HG03520 (cell line): ENCODE results near the gene CCDC85A.
"Not testable (repeated sequence)": the region's sequence is repeated elsewhere in the genome, so short reads cannot be mapped to it uniquely, and the experiment has no call there.

Source experiments
- ATAC-seq: cut with Tn5 transposase; IDR thresholded peaks from one replicate; pipeline ENCODE4 v1.9.1; 2021; ENCODE audit warnings: mild to moderate bottlenecking, moderate library complexity; ENCODE audit not compliant: unreplicated experiment

Gene CCDC85A

GRCh38 chr2:56183643-56184499, at the start of gene CCDC85A:
CCDC85A (plus strand) TSS chr2:56183990; CDS start chr2:56184625, 635 bp downstream.
- ATAC-seq: peak; percentile 91

DNA sequence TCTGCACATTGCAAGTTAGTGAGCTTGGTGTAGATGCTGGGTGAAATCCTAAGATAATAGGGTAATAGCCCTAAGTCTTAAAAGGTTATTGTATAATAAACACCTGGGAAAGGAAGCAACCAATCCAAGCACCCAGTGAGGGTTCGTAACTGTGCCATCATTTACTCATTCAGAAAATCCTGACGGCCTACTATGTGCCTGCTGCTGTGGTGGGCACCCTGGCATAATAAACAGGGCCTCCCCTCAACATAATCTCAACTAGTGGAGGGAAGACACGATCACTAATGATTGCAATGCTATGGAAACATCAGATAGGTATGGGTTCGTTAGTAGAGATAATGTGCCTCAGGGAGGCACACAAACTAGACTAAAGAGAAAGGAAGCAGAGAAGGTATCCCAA, 48.9 kb upstream of the CCDC85A start:
- no peak for ATAC-seq

DNA sequence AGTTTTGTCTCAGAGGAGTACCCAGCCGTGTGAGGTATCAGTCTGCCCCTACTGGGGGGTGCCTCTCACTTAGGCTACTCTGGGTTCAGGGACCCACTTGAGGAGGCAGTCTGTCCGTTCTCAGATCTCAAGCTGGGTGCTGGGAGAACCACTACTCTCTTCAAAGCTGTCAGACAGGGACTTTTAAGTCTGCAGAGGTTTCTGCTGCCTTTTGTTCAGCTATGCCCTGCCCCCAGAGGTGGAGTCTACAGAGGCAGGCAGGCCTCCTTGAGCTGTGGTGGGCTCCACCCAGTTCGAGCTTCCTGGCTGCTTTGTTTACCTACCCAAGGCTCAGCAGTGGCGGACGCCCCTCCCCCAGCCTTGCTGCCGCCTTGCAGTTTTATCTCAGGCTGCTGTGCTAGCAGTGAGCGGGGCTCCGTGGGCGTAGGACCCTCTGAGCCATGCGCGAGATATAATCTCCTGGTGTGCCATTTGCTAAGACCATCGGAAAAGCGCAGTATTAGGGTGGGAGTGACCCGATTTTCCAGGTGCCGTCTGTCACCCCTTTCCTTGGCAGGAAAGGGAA, 41.2 kb upstream of the CCDC85A start:
- not testable (repeated sequence) for ATAC-seq

- ATAC-seq: no peak
Measured at GRCh38 chr2:56147907-56148306, 35.9 kb upstream of the CCDC85A start.

DNA sequence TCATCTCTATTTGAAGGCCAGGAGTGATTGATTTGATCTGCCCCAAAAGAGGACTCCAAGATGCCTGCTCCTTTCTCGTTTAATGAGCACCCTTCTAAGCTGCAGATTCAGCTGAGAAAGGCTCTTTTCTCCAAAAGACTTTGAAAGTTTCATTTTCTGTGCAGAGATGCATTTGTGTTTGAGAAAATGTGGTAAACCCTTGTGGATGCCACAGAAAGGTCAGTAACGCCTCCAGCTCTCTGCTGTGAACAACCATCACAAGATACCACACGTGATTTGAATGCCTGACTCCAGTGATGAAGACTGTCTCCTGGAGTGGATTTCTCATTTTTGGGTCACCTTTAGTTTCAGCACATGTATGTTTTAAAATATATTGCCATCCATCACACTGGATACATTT, 35.0 kb upstream of the CCDC85A start:
- peak; percentile 80 for ATAC-seq

DNA sequence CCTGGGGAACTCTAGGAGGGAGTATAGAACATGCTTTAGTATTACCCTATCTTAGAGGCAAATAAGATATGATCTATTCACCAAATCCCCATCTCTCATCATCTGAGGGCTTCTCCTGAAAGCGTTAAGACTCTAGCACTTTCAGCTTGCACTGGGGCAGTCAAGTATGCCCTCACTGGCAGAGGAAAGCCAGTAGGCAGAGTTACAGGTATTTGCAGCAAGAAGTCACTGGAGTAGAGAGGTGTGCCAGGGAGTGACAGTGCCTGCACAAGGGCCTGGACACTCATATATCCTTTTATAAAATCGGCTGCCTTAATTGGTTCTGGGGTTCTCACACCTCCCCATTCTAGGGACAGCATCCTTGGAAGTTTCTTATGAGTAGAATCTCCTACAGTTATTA, 31.9 kb upstream of the CCDC85A start:
- no peak for ATAC-seq

- no peak for ATAC-seq
Measured at GRCh38 chr2:56155188-56155587, 28.6 kb upstream of the CCDC85A start.

DNA sequence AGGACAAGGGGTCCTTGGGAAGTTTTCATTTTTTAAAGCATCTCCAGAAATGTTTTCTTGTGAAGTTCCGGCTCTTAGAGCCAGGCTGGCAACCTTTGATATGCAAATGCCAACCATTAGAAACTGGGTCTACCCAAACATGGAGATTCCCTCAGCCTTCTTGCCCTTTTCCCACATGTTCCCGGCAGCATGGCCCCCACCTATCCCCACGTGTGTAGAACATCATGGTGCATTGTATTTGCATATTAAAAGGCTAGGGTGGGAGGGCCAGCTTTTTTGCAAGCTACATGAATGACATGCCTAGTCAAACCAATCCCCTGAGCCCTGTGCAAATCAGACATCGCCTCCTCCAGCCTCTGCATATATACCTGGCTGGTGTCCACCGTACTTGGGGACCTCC, 23.9 kb upstream of the CCDC85A start:
- not testable (repeated sequence) for ATAC-seq

DNA sequence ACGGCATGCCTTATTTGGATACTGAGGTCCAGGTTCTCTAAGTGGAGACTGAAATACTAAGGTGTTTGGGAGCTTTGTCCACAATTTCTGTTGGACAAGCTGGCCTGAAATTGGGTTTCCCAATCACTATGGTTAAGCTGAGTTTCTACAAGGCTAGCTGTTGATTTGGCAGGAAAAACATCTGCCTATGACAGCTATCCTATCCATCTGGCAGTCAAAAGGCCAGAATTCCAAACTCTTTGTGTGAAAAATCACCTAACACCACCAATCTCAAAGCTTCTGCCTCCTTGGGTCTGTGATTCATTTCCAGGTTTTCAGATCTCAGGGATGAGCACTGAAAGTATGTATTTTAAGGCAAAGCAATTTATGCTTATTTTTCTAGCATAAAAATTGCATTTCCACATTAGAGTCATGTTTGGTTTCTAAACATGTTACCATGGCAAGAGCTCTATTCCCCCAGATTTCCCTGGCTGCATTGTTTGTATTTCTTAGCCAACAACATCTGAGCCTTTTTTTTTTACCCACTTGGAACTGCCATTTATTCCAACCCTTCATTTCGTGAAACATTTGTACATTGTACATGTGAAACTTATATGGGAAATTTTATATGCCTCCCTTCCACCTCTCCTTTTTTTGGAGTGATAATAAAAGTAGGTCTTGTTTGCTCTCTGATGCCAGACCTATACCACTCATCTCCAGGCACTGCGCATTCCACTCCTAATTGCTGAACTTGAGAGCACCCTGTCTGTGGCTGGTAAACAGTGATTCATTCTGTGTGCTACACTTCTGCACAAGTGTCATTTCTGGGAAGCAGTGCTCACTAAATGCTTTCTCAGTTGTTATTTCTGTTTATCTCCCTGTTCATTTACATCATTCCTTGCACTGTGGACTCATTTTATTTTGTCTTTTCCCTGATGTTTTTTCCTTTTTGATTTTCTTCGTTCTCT, 15.9 kb upstream of the CCDC85A start:
- no peak for ATAC-seq

- ATAC-seq: no peak
Measured at GRCh38 chr2:56169521-56169920, 14.3 kb upstream of the CCDC85A start.

GRCh38 chr2:56170504-56170903, 13.3 kb upstream of the CCDC85A start:
- ATAC-seq: no peak

DNA sequence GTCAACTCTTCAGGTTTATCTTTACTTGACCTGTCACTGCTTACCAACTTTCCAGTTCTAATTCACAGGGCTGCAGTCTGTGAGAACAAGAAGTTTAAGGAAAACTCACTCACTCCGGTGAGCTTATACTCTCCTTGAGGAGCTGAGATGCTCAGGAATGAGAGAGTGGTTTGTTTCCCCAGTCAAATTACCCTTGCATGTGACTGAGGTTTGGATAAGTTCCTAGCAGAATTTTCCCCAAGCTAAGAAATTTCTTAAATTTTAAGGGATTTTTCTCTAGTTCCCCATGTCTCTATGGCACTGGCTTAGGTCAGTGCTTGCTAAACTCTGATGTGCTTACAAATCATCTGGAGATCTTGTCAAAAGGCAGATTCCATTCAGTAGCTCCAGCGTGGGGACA, 12.8 kb upstream of the CCDC85A start:
- no peak for ATAC-seq

DNA sequence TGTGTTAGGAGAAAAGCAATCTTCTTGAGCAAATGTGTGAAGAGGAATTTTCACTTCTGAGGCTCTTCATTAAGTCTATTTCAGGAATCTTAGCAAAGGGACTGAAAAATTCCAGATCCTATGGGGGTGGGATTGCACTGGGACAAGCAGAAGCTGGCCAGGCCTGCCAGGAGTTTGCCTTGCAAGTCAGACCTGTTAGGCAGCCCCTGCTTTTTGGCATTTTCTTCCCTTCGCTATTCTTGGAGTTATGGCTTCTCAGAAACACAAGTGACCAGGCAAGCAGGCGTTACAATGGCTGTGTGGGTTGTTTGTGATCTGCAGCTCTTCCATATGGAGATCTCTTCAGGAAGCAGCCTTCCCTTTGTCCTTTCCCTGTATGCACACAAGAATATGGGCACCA, 8.0 kb upstream of the CCDC85A start:
- no peak for ATAC-seq

GRCh38 chr2:56177420-56178220, 6.2 kb upstream of the CCDC85A start:
- ATAC-seq: peak; percentile 77

- no peak for ATAC-seq
Measured at GRCh38 chr2:56179931-56180330, 3.9 kb upstream of the CCDC85A start.

GRCh38 chr2:56182420-56182819, 1.4 kb upstream of the CCDC85A start:
- no peak for ATAC-seq

DNA sequence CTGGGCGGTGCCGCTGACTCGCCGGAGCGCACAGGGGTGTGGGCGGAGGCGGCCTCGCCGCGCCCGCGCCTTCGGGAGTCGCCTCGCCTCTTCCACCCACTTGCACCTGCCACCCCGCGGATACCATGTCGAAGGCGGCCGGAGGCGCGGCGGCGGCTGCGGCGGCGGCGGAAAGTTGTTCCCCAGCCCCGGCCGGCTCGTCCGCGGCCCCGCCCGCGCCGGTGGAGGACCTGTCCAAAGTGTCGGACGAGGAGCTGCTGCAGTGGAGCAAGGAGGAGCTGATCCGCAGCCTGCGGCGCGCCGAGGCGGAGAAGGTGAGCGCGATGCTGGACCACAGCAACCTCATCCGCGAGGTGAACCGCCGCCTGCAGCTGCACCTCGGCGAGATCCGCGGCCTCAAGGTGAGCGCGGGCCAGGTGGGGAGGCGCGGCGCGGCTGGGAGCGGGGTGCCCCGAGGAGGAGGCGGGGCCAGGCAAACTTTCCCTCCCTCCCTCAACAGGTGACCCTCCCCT, 766 bp downstream of the CCDC85A start:
- ATAC-seq: no peak

DNA sequence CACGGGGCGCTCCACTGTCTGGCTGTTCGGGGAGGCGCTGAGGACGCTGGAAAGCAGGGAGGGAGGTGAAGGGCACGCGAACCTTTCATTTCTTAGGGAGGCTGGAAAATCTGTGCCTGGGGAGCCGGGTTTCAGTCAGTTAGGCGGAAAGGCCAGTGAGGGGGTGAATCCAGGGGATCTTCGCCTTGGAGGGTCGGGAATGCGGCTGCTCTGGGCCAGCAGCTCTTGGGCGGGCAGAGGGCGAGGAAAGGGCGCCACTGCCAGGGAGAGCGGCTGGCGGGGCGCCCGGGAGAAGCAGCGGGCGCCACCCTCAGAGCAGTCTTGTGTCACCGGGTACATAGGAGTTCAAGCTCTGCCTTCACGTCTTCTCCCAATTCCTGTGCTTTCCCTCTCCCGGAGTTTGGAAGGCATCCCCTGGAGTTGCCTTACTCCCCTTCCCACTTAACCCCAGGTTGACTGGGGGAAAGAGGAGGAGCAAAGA, 1.4 kb downstream of the CCDC85A start:
- no peak for ATAC-seq

DNA sequence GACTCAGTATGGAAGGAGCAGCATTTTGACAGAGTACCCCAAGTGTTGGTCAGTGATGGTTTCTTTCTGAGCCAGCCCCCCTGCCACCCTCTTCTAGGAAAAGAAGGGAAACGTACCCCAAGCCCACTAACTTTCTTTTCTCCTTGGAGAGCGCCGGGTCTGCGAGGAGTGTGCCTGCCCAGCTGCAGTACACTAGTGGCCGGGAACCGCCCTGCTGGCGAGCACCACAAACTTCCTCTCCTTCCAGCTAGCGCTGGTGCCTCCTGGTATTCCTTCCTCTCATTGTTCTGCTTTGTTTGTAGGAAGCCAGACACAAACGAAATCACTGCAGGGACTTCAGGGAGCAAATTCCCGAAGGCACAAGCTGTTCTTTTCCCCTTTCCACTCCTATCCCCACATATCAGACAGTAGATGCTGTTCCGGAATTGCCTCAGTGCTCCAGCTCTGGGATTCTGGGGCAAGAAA, 1.8 kb downstream of the CCDC85A start:
- no peak for ATAC-seq

- no peak for ATAC-seq
Measured at GRCh38 chr2:56191617-56192016, 7.8 kb downstream of the CCDC85A start.
